PFSK-1 (cell line): ENCODE results near the gene THBD.

Source experiments
- POLR2AphosphoS5 ChIP-seq: IDR thresholded peaks from 2 replicates; pipeline ENCODE4 v1.6.1; 2012; ENCODE audit warnings: low read depth, mild to moderate bottlenecking, control low read depth, low read length, moderate library complexity
- SIN3A ChIP-seq: IDR thresholded peaks from 2 replicates; pipeline ENCODE4 v1.6.1; 2012; ENCODE audit warnings: mild to moderate bottlenecking, low read length, moderate library complexity, borderline replicate concordance; ENCODE audit not compliant: insufficient read depth
- TAF1 ChIP-seq: IDR thresholded peaks from 2 replicates; pipeline ENCODE4 v1.6.1; 2012; ENCODE audit warnings: low read length, control low read depth, borderline replicate concordance; ENCODE audit not compliant: insufficient read depth
- TF ChIP-seq, protein P1 (sequence below), 2 experiments: IDR thresholded peaks; 2 replicates each; pipeline versions ENCODE4 v1.6.1 to v1.8.0; 2011 to 2012; ENCODE audit warnings: low read depth in 2 of 2, low read length in 2 of 2, control low read depth in 1 of 2, inconsistent platforms in 1 of 2, mild to moderate bottlenecking in 1 of 2, moderate library complexity in 1 of 2; ENCODE audit not compliant: insufficient read depth in 1 of 2

DNA sequence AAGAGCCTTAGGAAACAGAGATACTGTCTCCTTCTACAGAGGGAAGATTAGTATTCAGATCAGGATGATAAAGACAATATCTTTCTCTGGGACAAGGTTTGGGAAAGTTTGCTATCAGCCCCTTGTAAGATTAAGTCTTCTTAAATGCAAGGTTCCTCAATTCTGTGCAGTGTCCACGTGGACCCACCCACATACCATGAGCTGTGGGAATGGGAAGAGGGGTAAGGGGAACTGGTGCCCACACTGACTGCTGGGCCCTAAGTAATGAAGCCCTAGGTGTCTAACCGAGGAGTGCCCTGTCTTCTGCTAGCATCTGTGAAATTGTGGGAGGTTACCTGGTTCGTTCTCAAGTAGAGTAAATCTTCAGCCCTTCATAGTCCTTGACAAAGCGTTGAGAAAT, 20.1 kb downstream of the THBD start:
- TF ChIP-seq POLR2AphosphoS5: no peak
- TF ChIP-seq, protein P1, sequence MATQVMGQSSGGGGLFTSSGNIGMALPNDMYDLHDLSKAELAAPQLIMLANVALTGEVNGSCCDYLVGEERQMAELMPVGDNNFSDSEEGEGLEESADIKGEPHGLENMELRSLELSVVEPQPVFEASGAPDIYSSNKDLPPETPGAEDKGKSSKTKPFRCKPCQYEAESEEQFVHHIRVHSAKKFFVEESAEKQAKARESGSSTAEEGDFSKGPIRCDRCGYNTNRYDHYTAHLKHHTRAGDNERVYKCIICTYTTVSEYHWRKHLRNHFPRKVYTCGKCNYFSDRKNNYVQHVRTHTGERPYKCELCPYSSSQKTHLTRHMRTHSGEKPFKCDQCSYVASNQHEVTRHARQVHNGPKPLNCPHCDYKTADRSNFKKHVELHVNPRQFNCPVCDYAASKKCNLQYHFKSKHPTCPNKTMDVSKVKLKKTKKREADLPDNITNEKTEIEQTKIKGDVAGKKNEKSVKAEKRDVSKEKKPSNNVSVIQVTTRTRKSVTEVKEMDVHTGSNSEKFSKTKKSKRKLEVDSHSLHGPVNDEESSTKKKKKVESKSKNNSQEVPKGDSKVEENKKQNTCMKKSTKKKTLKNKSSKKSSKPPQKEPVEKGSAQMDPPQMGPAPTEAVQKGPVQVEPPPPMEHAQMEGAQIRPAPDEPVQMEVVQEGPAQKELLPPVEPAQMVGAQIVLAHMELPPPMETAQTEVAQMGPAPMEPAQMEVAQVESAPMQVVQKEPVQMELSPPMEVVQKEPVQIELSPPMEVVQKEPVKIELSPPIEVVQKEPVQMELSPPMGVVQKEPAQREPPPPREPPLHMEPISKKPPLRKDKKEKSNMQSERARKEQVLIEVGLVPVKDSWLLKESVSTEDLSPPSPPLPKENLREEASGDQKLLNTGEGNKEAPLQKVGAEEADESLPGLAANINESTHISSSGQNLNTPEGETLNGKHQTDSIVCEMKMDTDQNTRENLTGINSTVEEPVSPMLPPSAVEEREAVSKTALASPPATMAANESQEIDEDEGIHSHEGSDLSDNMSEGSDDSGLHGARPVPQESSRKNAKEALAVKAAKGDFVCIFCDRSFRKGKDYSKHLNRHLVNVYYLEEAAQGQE (IDR thresholded peaks at IDR 0.05; ENCODE audit: insufficient read depth in 1 of 2, low read depth in 2 of 2, low read length in 2 of 2): no peak
- no peak for TF ChIP-seq TAF1
- no peak for TF ChIP-seq SIN3A
